H54 (cell line): ENCODE data around the gene DNAI2.

Experiments used
- DNase-seq: peaks from one replicate; pipeline ENCODE4 v3.0.0; 2011; ENCODE audit warnings: low spot score, mixed read lengths; ENCODE audit not compliant: insufficient read length
- FAIRE-seq: peaks from 3 replicates; lab custom pipeline; 2011; peaks lifted over from hg19 to GRCh38; lab: Jason Lieb, UNC
- POLR2A ChIP-seq: IDR thresholded peaks from 2 replicates; pipeline ENCODE4 v1.6.1; 2011; ENCODE audit warnings: low read depth, mild to moderate bottlenecking, low read length

The DNAI2 gene

GRCh38 chr17:74325376-74325742, 51.3 kb downstream of the DNAI2 start:
- no peak for FAIRE-seq
- TF ChIP-seq POLR2A, result no peak

GRCh38 chr17:74325743-74326379, 51.8 kb downstream of the DNAI2 start, which contains the start of gene KIF19:
Gene KIF19, plus strand, starts transcription at chr17:74326226. Its CDS starts 124 bp downstream, at chr17:74326350.
- DNase-seq (no peak), FAIRE-seq (no peak)
- no peak for TF ChIP-seq POLR2A

More at GRCh38 chr17:74325376-74325742, 51.3 kb downstream of the DNAI2 start:
- no peak for DNase-seq

- TF ChIP-seq POLR2A, result no peak
- FAIRE-seq, result no peak
- no peak for DNase-seq
Observed at GRCh38 chr17:74326506-74326905, 52.5 kb downstream of the DNAI2 start.

- TF ChIP-seq POLR2A, result no peak
- FAIRE-seq (no peak), DNase-seq (no peak)
Observed at GRCh38 chr17:74328487-74328886, 54.5 kb downstream of the DNAI2 start.

GRCh38 chr17:74329378-74329777, 55.3 kb downstream of the DNAI2 start:
- DNase-seq (no peak), FAIRE-seq (no peak)
- no peak for TF ChIP-seq POLR2A

- no peak for FAIRE-seq
- DNase-seq, result no peak
- no peak for TF ChIP-seq POLR2A
Observed at GRCh38 chr17:74330446-74330845, 56.4 kb downstream of the DNAI2 start.

- FAIRE-seq, result no peak
- TF ChIP-seq POLR2A, result no peak
- DNase-seq, result no peak
Observed at GRCh38 chr17:74332017-74332650, 58.1 kb downstream of the DNAI2 start.

GRCh38 chr17:74332763-74333283, 58.8 kb downstream of the DNAI2 start:
- no peak for DNase-seq
- FAIRE-seq, result no peak
- TF ChIP-seq POLR2A, result no peak

GRCh38 chr17:74334393-74335039, 60.5 kb downstream of the DNAI2 start:
- no peak for TF ChIP-seq POLR2A
- DNase-seq (no peak), FAIRE-seq (no peak)

GRCh38 chr17:74335529-74336062, 61.6 kb downstream of the DNAI2 start:
- DNase-seq (no peak), FAIRE-seq (no peak)
- no peak for TF ChIP-seq POLR2A

GRCh38 chr17:74336307-74336706, 62.3 kb downstream of the DNAI2 start:
- DNase-seq (no peak), FAIRE-seq (no peak)
- no peak for TF ChIP-seq POLR2A

- no peak for DNase-seq
- FAIRE-seq, result no peak
- TF ChIP-seq POLR2A, result no peak
Observed at GRCh38 chr17:74337834-74338500, 63.9 kb downstream of the DNAI2 start.

GRCh38 chr17:74339537-74340195, 65.6 kb downstream of the DNAI2 start:
- DNase-seq (no peak), FAIRE-seq (no peak)
- TF ChIP-seq POLR2A, result no peak
